ENCODE data around the gene TAS2R1.

Gene TAS2R1, protein sequence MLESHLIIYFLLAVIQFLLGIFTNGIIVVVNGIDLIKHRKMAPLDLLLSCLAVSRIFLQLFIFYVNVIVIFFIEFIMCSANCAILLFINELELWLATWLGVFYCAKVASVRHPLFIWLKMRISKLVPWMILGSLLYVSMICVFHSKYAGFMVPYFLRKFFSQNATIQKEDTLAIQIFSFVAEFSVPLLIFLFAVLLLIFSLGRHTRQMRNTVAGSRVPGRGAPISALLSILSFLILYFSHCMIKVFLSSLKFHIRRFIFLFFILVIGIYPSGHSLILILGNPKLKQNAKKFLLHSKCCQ

DNA sequence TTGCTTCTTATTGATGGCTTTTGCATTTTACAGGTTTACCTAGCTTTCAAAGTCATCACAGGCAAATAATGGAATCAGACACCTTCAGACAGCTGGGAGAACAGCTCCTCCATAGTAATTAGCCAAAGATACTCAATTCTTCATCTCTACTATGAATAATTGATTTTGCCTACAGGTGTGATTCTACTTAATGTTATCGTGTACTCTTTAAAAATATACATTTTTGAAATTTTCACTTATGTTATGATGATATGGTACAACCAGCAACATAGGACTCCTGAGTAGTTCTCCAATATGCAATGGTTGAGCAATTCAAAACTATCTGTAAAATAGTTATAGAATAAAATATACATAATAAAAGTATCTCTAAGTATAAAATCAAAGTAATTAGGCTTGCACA is at the start of gene TAS2R1:
TAS2R1 (minus strand) TSS at position 101 of the 400 bp plus-strand sequence. CDS start 319 bp downstream, outside the sequence.
- Histone ChIP-seq H3K9me3 (no peaks in the 10 kb centered on the region), H3K4me1 (no peaks in the 10 kb centered on the region), H3K4me3 (no peak within 1 kb of the TSS), H3K36me3 (replicated peaks) (no peaks in the 10 kb centered on the region), H3K27me3 (ENCODE audit: low read depth) (no peaks in the 10 kb centered on the region)
- no peak for DNase-seq (ENCODE audit: low spot score in 2 of 2)
- in situ Hi-C loops (cut with MboI; ENCODE audit: low sequenced_read_pairs) = no loop called here

DNA sequence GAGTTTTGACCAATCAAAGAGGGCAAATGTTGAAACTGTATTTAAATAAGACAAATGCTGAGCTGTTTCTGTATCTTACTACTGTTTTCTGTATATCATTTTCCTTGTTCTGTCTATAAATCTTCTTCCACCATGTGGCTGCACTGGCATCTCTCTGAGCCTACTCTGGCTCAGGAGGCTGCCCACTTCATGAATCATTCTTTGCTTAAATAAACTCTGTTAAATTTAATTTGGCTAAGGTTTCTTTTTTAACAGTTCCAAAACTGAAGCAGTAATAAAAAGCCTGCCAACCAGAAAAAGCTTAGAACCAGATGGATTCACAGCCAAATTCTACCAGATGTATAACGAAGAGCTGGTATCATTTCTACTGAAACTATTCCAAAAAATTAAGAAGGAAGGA is 40.2 kb upstream of the TAS2R1 start:
- H3K4me3 ChIP-seq = no peak overlapping the region
- H3K9me3 ChIP-seq = no peaks in the 10 kb centered on the region
- no peaks in the 10 kb centered on the region for H3K36me3 ChIP-seq (replicated peaks)
- in situ Hi-C loops (cut with MboI; ENCODE audit: low sequenced_read_pairs) = no loop called here
- H3K27me3 ChIP-seq (ENCODE audit: low read depth) = no peaks in the 10 kb centered on the region
- no peak for DNase-seq (ENCODE audit: low spot score in 2 of 2)
- no peaks in the 10 kb centered on the region for H3K4me1 ChIP-seq

DNA sequence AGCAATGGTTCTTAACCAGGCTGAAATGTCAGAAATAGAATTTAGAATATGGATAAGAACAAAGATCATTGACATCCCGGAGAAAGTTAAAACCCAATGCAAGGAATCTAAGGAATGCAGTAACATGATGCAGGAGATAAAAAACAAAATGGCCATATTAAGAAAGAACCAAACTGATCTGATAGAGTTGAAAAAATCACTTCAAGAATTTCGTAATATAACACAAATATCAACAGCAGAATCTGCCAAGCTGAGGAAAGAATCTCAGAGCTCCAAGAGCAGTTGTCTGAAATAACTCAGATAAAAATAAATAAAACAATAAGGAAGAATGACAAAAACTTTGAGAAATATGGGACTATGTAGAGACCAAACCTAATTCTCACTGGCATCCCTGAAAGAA is 37.8 kb upstream of the TAS2R1 start:
- in situ Hi-C loops (cut with MboI; ENCODE audit: low sequenced_read_pairs) = no loop called here
- Histone ChIP-seq H3K4me1 (no peaks in the 10 kb centered on the region), H3K36me3 (replicated peaks) (no peaks in the 10 kb centered on the region), H3K4me3 (no peak overlapping the region), H3K27me3 (ENCODE audit: low read depth) (no peaks in the 10 kb centered on the region), H3K9me3 (no peaks in the 10 kb centered on the region)
- no peak for DNase-seq (ENCODE audit: low spot score in 2 of 2)

DNA sequence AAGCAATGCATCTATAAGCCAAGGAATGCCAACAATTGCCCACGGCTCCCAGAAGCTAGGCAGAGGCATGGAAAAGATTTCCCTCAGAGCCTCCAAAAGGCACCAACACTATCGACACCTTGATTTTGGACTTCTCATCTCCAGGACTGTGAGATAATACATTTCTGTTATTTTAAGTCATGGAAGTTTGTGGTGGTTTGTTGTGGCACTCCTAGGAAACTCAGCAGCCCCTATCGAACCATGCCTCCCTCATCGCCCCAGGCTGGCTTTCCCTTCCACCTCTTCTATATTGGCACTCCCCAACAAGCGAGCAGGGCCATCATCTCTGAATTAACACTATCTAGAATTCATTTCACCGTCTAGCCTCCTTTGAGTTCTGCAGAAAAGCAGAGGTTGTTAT is 33.7 kb upstream of the TAS2R1 start:
- no peak for DNase-seq (ENCODE audit: low spot score in 2 of 2)
- in situ Hi-C loops (cut with MboI; ENCODE audit: low sequenced_read_pairs) = no loop called here
- Histone ChIP-seq H3K9me3 (no peaks in the 10 kb centered on the region), H3K27me3 (ENCODE audit: low read depth) (no peaks in the 10 kb centered on the region), H3K4me3 (no peak overlapping the region), H3K4me1 (no peaks in the 10 kb centered on the region), H3K36me3 (replicated peaks) (no peaks in the 10 kb centered on the region)

DNA sequence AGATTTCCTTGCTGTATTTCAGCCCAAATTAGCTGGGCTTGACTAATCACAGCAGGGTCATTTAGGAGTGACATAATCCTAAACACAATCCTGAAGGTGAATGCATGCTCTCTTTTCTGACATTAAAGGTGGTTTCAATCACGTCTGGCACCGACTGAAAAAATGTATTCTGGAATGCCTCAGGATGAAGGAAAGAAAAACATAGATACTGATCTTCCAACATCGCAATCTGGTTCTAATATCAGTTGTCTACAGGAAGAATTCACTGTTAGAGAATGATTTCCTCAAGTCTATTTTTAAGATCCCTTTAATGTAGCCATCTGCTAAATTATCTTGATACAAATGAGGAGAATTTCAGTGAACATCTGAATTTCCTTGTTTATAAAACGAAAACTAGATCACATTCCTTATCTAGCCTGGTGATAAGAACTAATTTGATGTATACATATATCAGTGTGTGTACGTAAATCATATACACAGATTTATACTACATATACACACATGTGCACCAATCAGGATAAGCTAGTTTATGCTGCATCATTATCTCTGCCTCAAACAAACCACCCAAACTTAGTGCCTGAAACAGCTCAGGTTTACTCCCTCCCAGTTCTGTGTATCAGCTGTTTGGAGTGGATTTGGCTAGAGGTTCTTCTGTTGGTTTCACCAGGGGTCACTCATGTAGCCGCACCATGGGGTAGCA is 31.3 kb upstream of the TAS2R1 start:
- DNase-seq (ENCODE audit: low spot score in 2 of 2) = no peak
- H3K4me3 ChIP-seq = no peak overlapping the region
- H3K4me1 ChIP-seq = no peaks in the 10 kb centered on the region
- H3K27me3 ChIP-seq (ENCODE audit: low read depth) = no peaks in the 10 kb centered on the region
- H3K36me3 ChIP-seq (replicated peaks) = no peaks in the 10 kb centered on the region
- in situ Hi-C loops (cut with MboI; ENCODE audit: low sequenced_read_pairs) = no loop called here
- H3K9me3 ChIP-seq = no peaks in the 10 kb centered on the region

DNA sequence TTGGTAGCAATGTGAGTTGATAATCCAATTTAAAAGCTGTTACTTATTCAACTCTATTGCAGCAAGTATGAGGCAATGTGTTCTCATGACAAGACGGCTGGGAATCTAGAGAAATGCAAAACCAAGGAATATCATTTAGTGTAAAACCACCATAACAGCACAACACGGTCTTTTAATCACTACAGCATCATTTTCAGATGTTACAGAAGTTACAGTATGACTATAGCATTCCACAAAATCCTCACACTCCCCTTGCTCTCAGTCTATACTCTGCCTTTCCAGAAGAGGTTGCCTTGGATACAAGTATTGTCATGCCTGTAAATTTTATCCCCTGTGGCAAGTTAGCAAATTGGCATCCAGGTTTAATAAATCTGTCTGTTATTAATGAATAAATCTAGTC is 28.6 kb upstream of the TAS2R1 start:
- in situ Hi-C loops (cut with MboI; ENCODE audit: low sequenced_read_pairs) = no loop called here
- no peak for DNase-seq (ENCODE audit: low spot score in 2 of 2)
- no peak overlapping the region for H3K4me3 ChIP-seq

DNA sequence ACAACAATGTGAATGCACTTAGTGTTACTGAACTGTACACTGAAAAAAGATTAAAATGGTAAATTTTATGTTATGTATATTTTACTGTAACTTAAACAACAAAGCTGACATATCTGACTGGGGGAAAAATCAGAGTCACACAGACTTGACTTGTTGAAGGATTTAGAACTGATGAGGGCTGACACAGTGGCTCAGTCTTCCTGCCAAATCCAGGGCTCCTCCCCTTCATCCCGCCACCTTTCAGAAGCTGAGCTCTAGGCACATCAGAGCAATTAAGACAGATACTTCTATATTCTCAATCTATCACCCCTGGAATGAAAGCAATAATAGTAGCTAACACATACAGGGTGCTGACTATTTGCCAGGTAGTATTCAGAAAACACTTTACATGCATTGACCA is 27.7 kb upstream of the TAS2R1 start:
- Histone ChIP-seq H3K9me3 (no peaks in the 10 kb centered on the region), H3K36me3 (replicated peaks) (no peaks in the 10 kb centered on the region), H3K4me3 (no peak overlapping the region), H3K4me1 (no peaks in the 10 kb centered on the region), H3K27me3 (ENCODE audit: low read depth) (no peaks in the 10 kb centered on the region)
- in situ Hi-C loops (cut with MboI; ENCODE audit: low sequenced_read_pairs) = no loop called here
- DNase-seq (ENCODE audit: low spot score in 2 of 2) = no peak

More for the DNA sequence above, 28.6 kb upstream of the TAS2R1 start:
- Histone ChIP-seq H3K9me3 (no peaks in the 10 kb centered on the region), H3K27me3 (ENCODE audit: low read depth) (no peaks in the 10 kb centered on the region), H3K4me1 (no peaks in the 10 kb centered on the region), H3K36me3 (replicated peaks) (no peaks in the 10 kb centered on the region)

DNA sequence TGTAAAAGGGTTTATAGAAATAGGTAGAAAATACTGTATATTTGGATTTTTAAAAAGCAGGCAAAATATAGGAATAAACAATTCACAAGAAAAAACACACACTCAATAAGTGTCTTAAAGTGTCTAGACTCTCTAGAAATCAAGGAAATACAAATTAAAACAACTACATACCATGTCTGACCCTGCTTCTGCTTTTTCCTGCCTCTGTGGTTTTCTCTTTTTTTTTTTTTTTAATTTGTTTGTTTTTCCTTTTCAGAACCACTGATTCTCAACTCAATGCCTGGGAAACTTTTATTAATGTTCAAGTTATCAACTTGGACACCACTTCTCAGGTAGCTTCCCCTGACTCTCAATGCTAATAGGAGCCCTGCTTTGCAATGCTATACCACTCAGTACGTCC is 25.5 kb upstream of the TAS2R1 start:
- H3K36me3 ChIP-seq (replicated peaks) = no peaks in the 10 kb centered on the region
- H3K27me3 ChIP-seq (ENCODE audit: low read depth) = no peaks in the 10 kb centered on the region
- in situ Hi-C loops (cut with MboI; ENCODE audit: low sequenced_read_pairs) = no loop called here
- H3K4me1 ChIP-seq = no peaks in the 10 kb centered on the region
- no peak overlapping the region for H3K4me3 ChIP-seq
- H3K9me3 ChIP-seq = no peaks in the 10 kb centered on the region
- DNase-seq (ENCODE audit: low spot score in 2 of 2) = no peak

DNA sequence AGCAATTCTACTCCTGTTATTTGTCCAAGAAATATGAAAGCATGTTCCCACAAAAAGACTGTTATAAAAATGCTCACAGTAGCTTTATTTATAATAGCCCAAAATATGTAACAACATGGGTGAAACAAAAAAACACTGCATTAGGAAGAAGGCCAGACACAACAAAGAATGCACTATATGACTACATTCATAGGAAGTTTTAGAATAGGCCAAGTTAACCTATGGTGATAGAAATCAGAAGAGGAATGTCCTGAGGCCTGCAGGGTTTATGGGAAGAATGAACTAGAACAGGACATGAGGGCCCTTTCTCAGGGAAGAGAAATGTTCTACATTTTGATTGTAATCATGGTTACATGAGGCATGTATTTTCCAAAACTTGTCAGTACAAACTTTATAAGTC is 24.7 kb upstream of the TAS2R1 start:
- DNase-seq (ENCODE audit: low spot score in 2 of 2) = no peak
- no peak overlapping the region for H3K4me3 ChIP-seq
- no peaks in the 10 kb centered on the region for H3K9me3 ChIP-seq
- no peaks in the 10 kb centered on the region for H3K36me3 ChIP-seq (replicated peaks)
- H3K27me3 ChIP-seq (ENCODE audit: low read depth) = no peaks in the 10 kb centered on the region
- no peaks in the 10 kb centered on the region for H3K4me1 ChIP-seq
- in situ Hi-C loops (cut with MboI; ENCODE audit: low sequenced_read_pairs) = no loop called here

DNA sequence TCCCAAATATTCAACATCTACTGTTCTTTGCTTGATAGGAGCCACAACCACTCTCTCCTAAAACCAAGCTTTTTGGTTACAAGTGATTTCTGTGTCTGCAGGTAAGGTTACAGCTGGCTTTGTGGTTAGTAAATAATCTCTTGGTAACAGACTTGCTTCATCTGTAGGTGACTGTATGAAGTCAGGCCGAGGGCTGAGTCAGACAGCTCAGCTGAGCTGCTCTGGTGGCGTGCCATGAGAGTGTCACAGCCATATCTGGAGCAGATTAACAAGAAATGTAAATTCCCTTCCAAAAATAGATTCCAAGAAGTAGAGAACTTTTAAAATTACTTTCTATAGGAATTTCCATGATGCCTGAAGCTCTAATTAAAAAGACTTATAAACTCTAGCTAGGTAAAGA is 23.7 kb upstream of the TAS2R1 start:
- in situ Hi-C loops (cut with MboI; ENCODE audit: low sequenced_read_pairs) = no loop called here
- DNase-seq (ENCODE audit: low spot score in 2 of 2) = no peak
- Histone ChIP-seq H3K27me3 (ENCODE audit: low read depth) (no peaks in the 10 kb centered on the region), H3K4me1 (no peaks in the 10 kb centered on the region), H3K9me3 (no peaks in the 10 kb centered on the region), H3K36me3 (replicated peaks) (no peaks in the 10 kb centered on the region), H3K4me3 (no peak overlapping the region)

DNA sequence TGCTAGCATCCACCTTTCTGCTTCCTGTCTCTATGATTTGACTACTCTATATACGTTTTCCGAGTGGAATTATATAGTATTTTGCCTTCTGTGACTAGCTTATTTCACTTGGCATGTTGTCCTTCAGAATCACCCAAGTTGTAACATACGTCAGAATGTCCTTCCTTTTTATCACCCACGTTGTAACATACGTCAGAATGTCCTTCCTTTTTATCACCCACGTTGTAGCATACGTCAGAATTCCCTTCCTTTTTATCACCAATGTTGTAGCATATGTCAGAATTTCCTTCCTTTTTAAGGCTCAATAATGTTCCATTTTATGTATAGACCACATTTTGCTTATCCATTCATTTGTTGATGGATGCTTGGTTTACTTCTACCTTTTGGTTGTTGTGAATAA is 22.9 kb upstream of the TAS2R1 start:
- no peak for DNase-seq (ENCODE audit: low spot score in 2 of 2)
- no peak overlapping the region for H3K4me3 ChIP-seq
- in situ Hi-C loops (cut with MboI; ENCODE audit: low sequenced_read_pairs) = no loop called here
- no peaks in the 10 kb centered on the region for H3K36me3 ChIP-seq (replicated peaks)
- H3K9me3 ChIP-seq = no peaks in the 10 kb centered on the region
- no peaks in the 10 kb centered on the region for H3K4me1 ChIP-seq
- H3K27me3 ChIP-seq (ENCODE audit: low read depth) = no peaks in the 10 kb centered on the region

DNA sequence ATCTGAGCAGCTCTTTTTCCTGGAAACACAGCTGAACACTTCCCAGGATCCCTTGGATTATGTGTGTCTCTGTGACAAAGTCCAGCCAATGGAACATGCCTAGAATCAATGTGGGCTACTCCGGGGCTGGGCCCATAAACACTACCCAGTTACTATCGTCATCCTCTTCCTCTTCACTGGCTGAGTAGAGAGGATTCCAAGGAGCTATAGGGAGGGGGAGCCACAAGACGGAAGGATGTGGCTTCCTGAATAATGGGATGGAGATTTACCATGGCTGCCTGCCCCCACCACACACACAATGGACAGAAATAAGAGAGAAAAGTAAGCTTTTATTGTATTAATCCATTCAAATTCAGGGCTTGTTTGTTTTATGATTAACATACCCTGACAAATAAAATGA is 22.1 kb upstream of the TAS2R1 start:
- Histone ChIP-seq H3K27me3 (ENCODE audit: low read depth) (no peaks in the 10 kb centered on the region), H3K36me3 (replicated peaks) (no peaks in the 10 kb centered on the region), H3K9me3 (no peaks in the 10 kb centered on the region), H3K4me3 (no peak overlapping the region), H3K4me1 (no peaks in the 10 kb centered on the region)
- DNase-seq (ENCODE audit: low spot score in 2 of 2) = no peak
- in situ Hi-C loops (cut with MboI; ENCODE audit: low sequenced_read_pairs) = no loop called here

DNA sequence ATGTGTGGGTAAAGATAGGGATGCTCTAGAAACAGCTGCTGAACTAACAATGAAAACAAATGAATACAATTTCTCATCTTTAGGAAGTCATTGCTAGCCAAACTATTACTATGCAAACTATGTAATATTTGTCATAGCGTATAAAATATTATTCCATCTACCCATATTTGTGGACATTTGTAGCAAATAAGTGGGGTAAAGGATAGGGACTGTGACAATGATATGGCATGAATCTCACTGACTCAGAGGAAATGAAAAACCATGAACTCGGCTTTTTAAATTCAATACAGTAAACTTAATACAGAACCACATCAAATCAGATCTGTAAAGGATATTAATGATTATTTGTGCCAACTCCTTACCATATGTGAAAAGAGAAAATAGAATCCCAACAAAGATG is 16.7 kb upstream of the TAS2R1 start:
- Histone ChIP-seq H3K27me3 (ENCODE audit: low read depth) (no peaks in the 10 kb centered on the region), H3K4me3 (no peak overlapping the region), H3K9me3 (no peaks in the 10 kb centered on the region), H3K4me1 (no peaks in the 10 kb centered on the region), H3K36me3 (replicated peaks) (no peaks in the 10 kb centered on the region)
- in situ Hi-C loops (cut with MboI; ENCODE audit: low sequenced_read_pairs) = no loop called here
- no peak for DNase-seq (ENCODE audit: low spot score in 2 of 2)

DNA sequence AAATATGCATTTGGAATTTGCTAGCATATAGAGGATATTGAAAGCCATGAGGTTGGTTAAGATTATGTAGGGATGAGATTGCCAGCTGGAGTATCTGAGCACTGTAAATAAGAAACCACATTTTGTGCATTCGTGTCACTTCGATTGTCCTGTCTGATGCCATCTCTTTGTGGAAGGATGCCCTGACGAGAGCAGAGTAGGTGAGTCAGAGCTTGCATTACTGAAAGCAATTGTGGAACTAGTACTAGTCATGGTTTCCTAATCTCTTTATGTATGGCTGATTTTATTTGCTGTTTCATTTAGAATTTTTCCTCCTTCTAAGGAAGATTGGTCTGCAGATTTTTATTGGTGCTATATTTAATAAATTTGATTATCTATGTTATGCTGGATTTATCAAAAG is 14.5 kb upstream of the TAS2R1 start:
- Histone ChIP-seq H3K4me1 (no peaks in the 10 kb centered on the region), H3K36me3 (replicated peaks) (no peaks in the 10 kb centered on the region), H3K4me3 (no peak overlapping the region), H3K27me3 (ENCODE audit: low read depth) (no peaks in the 10 kb centered on the region), H3K9me3 (no peaks in the 10 kb centered on the region)
- DNase-seq (ENCODE audit: low spot score in 2 of 2) = no peak
- in situ Hi-C loops (cut with MboI; ENCODE audit: low sequenced_read_pairs) = no loop called here

DNA sequence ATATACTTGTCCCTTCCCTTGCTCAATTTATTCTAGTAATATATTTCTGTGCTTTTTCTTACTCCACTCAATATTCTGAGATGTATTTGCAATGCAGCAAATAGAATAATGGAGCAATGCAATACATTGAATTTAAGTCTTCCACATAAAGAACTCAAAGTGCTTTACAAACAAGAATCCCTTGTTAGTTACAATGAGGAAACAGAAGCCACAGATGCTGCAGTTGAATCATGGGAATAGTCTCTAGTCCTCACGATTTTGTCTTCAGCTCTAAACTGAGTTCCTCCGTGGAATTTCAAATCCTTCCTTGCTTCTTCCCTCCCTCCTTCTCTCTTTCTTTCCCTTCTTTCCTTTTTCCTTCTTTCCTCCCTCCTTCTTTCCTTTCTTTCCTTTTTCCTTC is 12.5 kb upstream of the TAS2R1 start:
- no peaks in the 10 kb centered on the region for H3K4me1 ChIP-seq
- no peak for DNase-seq (ENCODE audit: low spot score in 2 of 2)
- H3K27me3 ChIP-seq (ENCODE audit: low read depth) = no peaks in the 10 kb centered on the region
- H3K9me3 ChIP-seq = no peaks in the 10 kb centered on the region
- in situ Hi-C loops (cut with MboI; ENCODE audit: low sequenced_read_pairs) = no loop called here
- H3K4me3 ChIP-seq = no peak overlapping the region
- H3K36me3 ChIP-seq (replicated peaks) = no peaks in the 10 kb centered on the region
